GM06990 (cell line): Measurements from ENCODE around the gene LHX3.

Source experiments
- DNase-seq: peaks from one replicate; pipeline ENCODE4 v3.0.0-alpha.2; 2011; ENCODE audit not compliant: insufficient read length; ENCODE audit errors: extremely low read depth
- H3K27me3 ChIP-seq: replicated peaks from 2 replicates; pipeline ENCODE4 v1.6.0; 2011; ENCODE audit warnings: low read length; ENCODE audit not compliant: control insufficient read depth, insufficient read depth
- H3K36me3 ChIP-seq: 2 replicates; pipeline ENCODE4 v1.5.1; 2011; ENCODE audit warnings: low read length; ENCODE audit not compliant: control insufficient read depth, insufficient read depth
- H3K4me3 ChIP-seq: replicated peaks from 2 replicates; pipeline ENCODE4 v1.5.1; 2011; ENCODE audit warnings: low read depth, mild to moderate bottlenecking, control low read depth, low read length
- TF ChIP-seq, protein P1 (sequence below): IDR thresholded peaks from 2 replicates; pipeline ENCODE4 v1.5.1; 2011; ENCODE audit warnings: low read length, control low read depth, mild to moderate bottlenecking, inconsistent platforms; ENCODE audit not compliant: insufficient read depth, poor library complexity, severe bottlenecking

Gene LHX3

DNA sequence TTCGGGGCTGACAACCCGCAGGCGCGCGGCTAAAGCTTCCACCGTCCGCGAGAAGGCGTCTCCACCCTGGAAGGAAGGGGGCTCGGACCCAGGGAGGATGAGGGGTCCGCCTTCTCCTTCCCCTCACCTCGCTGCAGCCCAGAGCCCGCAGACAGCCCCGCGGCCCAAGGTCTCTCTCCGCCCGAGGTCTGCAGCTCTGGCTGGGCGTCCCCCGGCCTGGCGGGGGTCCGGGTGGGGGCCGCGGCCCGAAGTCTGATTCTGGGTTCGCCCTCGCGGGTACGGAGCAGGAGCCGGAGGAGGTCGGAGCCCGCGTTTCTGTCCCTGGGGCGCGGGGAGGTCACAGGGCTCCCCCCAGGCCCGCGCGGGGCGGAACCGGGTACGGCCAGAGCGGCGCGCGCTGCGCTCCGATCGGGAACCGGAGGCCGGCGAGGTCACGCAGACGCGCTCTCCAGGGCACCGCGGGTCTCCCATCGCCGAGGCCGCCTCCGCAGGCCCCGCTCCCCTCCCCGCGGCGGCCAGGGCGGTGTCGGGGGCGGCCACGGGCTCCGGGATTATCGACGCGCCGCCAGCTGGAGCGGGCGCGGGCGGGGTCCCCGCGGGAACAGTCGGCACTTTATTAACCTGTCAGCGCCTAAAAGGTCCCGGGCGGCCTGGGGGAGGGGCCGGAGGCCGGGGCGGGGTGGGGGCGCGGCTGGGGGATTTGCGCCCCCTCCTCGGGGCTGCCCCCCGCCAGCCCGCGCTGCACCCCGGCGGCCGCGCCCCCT lies 11.6 kb downstream of the LHX3 start:
- no peaks in the 10 kb centered on the region for H3K36me3 ChIP-seq
- no peak for DNase-seq
- H3K4me3 ChIP-seq: no peak overlapping the region
- TF ChIP-seq, protein P1, sequence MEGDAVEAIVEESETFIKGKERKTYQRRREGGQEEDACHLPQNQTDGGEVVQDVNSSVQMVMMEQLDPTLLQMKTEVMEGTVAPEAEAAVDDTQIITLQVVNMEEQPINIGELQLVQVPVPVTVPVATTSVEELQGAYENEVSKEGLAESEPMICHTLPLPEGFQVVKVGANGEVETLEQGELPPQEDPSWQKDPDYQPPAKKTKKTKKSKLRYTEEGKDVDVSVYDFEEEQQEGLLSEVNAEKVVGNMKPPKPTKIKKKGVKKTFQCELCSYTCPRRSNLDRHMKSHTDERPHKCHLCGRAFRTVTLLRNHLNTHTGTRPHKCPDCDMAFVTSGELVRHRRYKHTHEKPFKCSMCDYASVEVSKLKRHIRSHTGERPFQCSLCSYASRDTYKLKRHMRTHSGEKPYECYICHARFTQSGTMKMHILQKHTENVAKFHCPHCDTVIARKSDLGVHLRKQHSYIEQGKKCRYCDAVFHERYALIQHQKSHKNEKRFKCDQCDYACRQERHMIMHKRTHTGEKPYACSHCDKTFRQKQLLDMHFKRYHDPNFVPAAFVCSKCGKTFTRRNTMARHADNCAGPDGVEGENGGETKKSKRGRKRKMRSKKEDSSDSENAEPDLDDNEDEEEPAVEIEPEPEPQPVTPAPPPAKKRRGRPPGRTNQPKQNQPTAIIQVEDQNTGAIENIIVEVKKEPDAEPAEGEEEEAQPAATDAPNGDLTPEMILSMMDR: no peak
- no peaks in the 10 kb centered on the region; the same call in 1 of the 2 replicates for H3K27me3 ChIP-seq

DNA sequence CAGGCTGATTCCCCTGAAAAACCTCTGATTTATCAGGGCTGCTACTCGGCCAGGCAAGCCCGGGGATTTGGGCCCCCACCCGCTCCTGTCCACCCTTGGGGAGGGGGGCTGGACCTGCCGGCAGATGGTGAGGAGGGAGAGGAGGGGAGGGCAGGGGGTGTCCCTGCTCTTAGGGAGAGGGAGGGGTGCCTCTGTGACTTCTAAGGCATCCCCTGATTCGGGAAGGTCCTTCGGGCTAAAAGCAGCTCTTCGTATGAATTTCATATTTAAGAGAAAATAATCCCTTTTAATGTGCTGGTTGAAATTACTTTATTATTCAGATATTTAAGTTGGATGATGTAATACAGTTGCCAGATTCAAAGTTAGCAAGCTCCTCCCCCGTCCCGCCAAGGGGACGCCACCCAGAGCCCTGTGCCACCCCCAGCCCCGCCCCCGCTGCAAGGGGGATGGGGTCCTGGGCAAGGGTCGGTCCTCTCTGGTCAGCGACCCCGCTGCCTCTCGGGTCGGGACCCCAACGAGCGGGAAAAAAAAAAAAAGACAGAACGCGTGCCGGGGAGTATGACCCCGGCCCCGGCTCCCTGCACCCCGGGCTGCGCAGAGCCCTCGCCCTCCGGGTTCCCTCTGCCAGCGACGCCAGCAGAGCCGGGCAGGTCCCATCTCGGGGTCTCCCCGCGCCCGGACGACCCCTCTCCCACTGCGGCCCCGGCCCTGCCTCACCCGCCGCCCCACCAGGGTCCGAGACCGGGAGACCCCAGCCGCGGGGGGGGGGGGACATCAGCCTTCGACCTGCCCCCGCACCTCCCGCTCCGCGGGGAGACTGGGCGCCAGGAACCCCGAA lies 12.4 kb downstream of the LHX3 start:
- H3K36me3 ChIP-seq: no peaks in the 10 kb centered on the region
- TF ChIP-seq, protein P1: no peak
- no peaks in the 10 kb centered on the region; the same call in 1 of the 2 replicates for H3K27me3 ChIP-seq
- DNase-seq: no peak
- no peak overlapping the region for H3K4me3 ChIP-seq

DNA sequence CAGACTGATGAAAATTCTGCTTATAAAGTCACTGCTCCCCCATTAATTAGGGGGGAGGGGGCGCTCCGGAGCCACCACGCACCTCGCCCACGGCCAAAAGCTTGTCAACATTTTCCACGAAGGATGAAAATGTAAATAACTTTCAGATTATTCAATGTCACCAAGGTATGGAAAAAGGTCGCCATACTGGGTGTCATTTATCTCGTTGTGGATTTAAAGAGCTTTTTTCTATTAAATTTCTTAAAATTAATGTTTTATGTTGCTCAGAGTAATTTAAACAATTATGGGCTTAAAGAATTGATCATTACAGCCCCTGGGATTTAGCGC lies 13.0 kb downstream of the LHX3 start:
- Histone ChIP-seq H3K27me3 (no peaks in the 10 kb centered on the region; the same call in 1 of the 2 replicates), H3K4me3 (no peak overlapping the region), H3K36me3 (no peaks in the 10 kb centered on the region)
- TF ChIP-seq, protein P1: no peak
- DNase-seq: no peak

DNA sequence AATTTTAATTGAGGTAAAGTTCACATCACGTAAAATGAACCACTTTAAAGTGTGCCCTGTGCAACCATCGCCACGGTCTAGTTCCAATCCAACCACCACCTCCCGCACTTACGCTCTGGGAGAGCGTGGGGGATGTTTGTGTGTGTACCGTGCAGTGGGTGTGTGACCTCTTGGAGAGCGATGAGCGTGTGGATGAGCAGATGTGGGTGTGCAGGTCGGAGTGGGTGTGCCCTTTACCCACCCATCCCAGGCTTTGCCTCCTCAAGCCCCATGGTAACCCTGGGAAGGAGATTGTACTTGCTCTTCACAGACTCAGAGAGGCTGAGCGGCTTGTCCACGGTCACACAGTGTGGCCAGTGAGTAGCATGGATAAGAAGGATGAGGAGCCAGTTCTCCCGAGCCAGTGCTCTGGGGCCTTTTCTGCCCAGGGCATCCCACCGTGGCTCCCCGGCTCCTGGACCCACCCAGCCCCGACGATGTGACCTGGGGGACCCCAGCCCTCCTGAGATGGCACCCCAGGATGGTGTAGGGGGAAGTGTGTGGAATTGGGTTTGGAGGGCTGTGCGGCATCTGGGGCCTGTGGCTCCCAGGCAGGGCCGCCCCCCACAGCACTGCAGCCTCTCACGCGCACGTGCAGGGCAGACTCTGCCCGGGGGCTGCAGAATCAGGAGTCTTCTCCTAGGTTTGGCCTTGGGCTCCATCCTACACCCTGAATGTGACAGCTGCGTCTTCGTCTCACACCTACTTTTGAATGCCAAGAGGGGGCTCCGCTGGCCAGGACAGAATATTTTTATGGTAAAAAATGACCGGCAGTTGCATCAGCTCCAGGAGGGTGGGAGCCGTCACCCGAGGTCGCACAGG lies 13.6 kb downstream of the LHX3 start:
- Histone ChIP-seq H3K4me3 (no peak overlapping the region), H3K36me3 (no peaks in the 10 kb centered on the region), H3K27me3 (no peaks in the 10 kb centered on the region; the same call in 1 of the 2 replicates)
- no peak for DNase-seq
- TF ChIP-seq, protein P1: no peak

DNA sequence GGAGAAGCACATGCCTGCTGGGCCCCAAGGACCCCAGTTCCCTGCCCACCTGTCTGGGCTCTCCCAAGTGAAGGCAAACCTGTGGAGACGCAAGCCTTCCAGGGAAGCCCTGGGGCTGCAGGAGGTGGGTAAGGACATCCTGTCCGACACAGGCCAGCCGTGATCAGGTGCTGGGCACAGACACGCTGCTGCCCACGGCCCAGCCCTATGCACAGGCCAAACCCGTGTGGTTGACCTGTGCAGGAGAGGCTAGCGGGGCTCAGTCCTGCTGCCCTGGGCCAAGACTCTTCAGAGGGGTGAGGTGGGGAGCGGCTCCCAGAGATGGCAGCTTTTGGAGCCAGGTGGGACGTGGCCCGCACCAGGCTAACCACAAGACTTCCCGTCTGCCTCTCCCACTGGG lies 14.3 kb downstream of the LHX3 start:
- no peak overlapping the region for H3K4me3 ChIP-seq
- H3K27me3 ChIP-seq: no peaks in the 10 kb centered on the region; the same call in 1 of the 2 replicates
- TF ChIP-seq, protein P1: no peak
- DNase-seq: no peak
- no peaks in the 10 kb centered on the region for H3K36me3 ChIP-seq
